HepG2 (cell line): ENCODE results near the gene TXNDC9. TPM values are rescaled to one million over a fixed set of nuclear protein-coding genes. Genes with fewer than 3 reads are reported as not detected.

Experiments
- ATF1 ChIP-seq: IDR thresholded peaks from 2 replicates; pipeline ENCODE4 v1.6.1; 2016; ENCODE audit warnings: mild to moderate bottlenecking, control low read depth
- MEIS1 ChIP-seq: sonication (generic); formaldehyde crosslinking; IDR thresholded peaks from 2 replicates; pipeline ENCODE4 v1.9.0; 2021; ENCODE audit warnings: mild to moderate bottlenecking, missing genetic modification reagents, moderate library complexity, borderline replicate concordance
- NKX3-1 ChIP-seq: sonication (generic); formaldehyde crosslinking; IDR thresholded peaks from 2 replicates; pipeline ENCODE4 v1.5.0; 2020; ENCODE audit warnings: missing genetic modification reagents
- ZNF101 ChIP-seq: sonication (generic); formaldehyde crosslinking; IDR thresholded peaks from 2 replicates; pipeline ENCODE4 v1.4.0; 2020; ENCODE audit warnings: mild to moderate bottlenecking, low read depth, missing genetic modification reagents, borderline replicate concordance
- ZNF383 ChIP-seq: sonication (generic); formaldehyde crosslinking; IDR thresholded peaks from 2 replicates; pipeline ENCODE4 v1.4.0; 2020; ENCODE audit warnings: missing genetic modification reagents, mild to moderate bottlenecking, borderline replicate concordance
- ZNF441 ChIP-seq: sonication (generic); formaldehyde crosslinking; IDR thresholded peaks from 2 replicates; pipeline ENCODE4 v1.7.0; 2021; ENCODE audit warnings: missing genetic modification reagents, borderline replicate concordance
- ZNF552 ChIP-seq: sonication (generic); formaldehyde crosslinking; IDR thresholded peaks from 2 replicates; pipeline ENCODE4 v1.9.0; 2022; ENCODE audit warnings: missing genetic modification reagents, mild to moderate bottlenecking, borderline replicate concordance
- ZSCAN25 ChIP-seq: sonication (generic); formaldehyde crosslinking; IDR thresholded peaks from 2 replicates; pipeline ENCODE4 v1.8.0; 2022; ENCODE audit warnings: mild to moderate bottlenecking, missing genetic modification reagents
- polyA plus RNA-seq, 8 experiments: library from polyadenylated mRNA; depleted of rRNA in 3 of 8; stranded (reverse) in 7 of 8; unstranded in 1 of 8; fragments of >200 nt; fragmentation: Illumina TruSeq in 4 of 8; extraction: Trizol in 4 of 8; gene quantifications; 2 replicates each; pipeline versions ENCODE4 v1.2.1 to v1.2.3, GENCODE V29; 2011 to 2016; ENCODE audit warnings: low read depth in 4 of 8, missing spikeins in 1 of 8, mixed read lengths in 1 of 8; ENCODE audit not compliant: insufficient read depth in 1 of 8
- total RNA-seq, 5 experiments: library from RNA; depleted of rRNA; stranded (reverse); fragments of >200 nt; fragmentation: Illumina TruSeq; extraction: Trizol; gene quantifications; 2 replicates each; pipeline ENCODE4 v1.2.3, GENCODE V29; 2016; ENCODE audit warnings: low read depth in 1 of 5
- TF ChIP-seq, protein P1 (sequence below): sonication (generic); formaldehyde crosslinking; IDR thresholded peaks from 2 replicates; pipeline ENCODE4 v1.4.0; 2020; ENCODE audit warnings: mild to moderate bottlenecking, missing genetic modification reagents
- TF ChIP-seq, protein P2 (sequence below): sonication (generic); formaldehyde crosslinking; IDR thresholded peaks from 2 replicates; pipeline ENCODE4 v1.8.0; 2022; ENCODE audit warnings: missing genetic modification reagents, mild to moderate bottlenecking, moderate library complexity, borderline replicate concordance
- TF ChIP-seq, protein P3 (sequence below): sonication (generic); formaldehyde crosslinking; IDR thresholded peaks from 2 replicates; pipeline ENCODE4 v1.4.0; 2020; ENCODE audit warnings: missing genetic modification reagents, borderline replicate concordance
- TF ChIP-seq, protein P4 (sequence below): sonication (generic); formaldehyde crosslinking; IDR thresholded peaks from 2 replicates; pipeline ENCODE4 v1.5.0; 2020; ENCODE audit warnings: missing genetic modification reagents
- TF ChIP-seq, protein P5 (sequence below): sonication (generic); formaldehyde crosslinking; IDR thresholded peaks from 2 replicates; pipeline ENCODE4 v1.4.0; 2020; ENCODE audit warnings: missing genetic modification reagents, low read depth, mild to moderate bottlenecking, borderline replicate concordance

Gene TXNDC9
- total and polyA plus RNA-seq, 2 of the 13 experiments (the other 11 are each of a cell fraction or from before 2014, with no cell fraction given): 35.2 to 94.6 TPM

DNA sequence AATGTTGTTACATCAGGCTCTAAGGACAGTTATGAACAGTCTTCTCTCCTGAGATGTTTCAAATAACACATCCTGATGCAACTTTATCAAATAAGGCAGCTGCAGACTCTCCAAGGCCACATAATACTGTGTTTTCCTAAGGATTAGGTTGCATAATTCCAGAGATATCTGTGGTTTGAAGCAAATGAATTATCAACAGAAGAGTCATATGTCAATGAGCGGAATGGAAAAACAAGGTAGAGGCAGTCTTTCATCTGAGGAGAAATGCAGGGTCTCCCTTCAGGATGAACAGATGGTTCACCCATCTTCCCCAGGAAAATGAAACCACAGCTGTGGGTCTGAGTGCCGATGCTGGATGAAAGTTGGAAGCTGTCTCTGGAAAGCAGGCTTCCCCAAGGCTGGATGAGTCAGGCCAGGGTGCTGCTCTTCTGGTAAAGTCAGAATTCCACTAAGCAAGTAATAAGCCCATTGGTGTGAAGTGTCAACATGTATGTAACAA lies 57.3 kb downstream of the TXNDC9 start (continued):
- peak; percentile 70; the same call in 1 of the 2 replicates for TF ChIP-seq ZNF441
- no peak for TF ChIP-seq ZNF383 (CRISPR knock-in tag)
- no peak for TF ChIP-seq ZNF101
- TF ChIP-seq, protein P1, sequence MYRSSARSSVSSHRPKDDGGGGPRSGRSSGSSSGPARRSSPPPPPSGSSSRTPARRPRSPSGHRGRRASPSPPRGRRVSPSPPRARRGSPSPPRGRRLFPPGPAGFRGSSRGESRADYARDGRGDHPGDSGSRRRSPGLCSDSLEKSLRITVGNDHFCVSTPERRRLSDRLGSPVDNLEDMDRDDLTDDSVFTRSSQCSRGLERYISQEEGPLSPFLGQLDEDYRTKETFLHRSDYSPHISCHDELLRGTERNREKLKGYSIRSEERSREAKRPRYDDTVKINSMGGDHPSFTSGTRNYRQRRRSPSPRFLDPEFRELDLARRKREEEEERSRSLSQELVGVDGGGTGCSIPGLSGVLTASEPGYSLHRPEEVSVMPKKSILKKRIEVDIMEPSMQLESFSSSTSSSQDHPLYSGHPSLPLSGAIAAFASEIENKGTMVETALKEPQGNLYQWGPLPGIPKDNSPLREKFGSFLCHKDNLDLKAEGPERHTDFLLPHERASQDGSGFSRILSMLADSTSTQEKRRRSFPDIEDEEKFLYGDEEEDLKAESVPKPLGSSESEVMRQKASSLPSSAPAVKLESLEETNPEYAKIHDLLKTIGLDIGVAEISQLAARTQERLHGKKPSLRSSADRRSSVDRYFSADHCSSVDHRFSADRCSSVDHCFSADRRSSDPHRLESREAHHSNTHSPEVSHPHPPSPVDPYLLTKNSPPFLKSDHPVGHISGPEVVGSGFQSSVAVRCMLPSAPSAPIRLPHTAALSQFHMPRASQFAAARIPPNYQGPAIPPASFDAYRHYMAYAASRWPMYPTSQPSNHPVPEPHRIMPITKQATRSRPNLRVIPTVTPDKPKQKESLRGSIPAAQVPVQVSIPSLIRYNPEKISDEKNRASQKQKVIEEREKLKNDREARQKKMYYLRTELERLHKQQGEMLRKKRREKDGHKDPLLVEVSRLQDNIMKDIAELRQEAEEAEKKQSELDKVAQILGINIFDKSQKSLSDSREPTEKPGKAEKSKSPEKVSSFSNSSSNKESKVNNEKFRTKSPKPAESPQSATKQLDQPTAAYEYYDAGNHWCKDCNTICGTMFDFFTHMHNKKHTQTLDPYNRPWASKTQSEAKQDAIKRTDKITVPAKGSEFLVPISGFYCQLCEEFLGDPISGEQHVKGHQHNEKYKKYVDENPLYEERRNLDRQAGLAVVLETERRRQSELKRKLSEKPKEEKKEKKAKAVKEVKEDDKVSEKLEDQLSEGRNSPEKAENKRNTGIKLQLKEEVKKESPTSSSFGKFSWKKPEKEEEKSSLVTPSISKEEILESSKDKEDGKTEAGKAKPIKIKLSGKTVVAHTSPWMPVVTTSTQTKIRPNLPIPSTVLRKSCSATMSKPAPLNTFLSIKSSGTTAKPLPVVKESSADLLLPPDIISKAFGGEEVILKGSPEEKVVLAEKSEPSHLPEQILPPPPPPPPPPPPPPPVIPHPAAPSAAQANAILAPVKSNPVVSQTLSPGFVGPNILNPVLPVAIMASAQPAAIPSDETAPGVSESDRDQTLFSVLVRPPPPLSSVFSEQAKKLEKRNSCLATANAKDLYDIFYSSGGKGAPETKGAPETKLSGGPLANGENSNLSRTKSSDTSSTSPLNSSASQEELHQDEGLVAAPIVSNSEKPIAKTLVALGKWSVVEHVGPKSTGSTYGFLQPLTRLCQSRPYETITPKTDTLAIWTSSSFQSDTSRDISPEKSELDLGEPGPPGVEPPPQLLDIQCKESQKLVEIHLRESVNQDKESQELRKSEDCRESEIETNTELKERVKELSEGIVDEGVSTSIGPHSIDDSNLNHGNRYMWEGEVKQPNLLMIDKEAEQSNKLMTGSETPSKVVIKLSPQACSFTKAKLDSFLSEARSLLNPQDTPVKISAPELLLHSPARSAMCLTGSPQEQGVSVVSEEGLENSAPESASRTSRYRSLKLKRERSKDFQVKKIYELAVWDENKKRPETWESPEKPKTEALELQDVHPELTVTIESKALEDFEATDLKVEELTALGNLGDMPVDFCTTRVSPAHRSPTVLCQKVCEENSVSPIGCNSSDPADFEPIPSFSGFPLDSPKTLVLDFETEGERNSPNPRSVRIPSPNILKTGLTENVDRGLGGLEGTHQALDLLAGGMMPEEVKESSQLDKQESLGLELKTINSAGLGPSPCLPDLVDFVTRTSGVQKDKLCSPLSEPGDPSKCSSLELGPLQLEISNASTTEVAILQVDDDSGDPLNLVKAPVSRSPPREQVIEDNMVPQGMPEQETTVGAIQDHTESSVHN (CRISPR knock-in tag): 0 out of 2 replicates have a peak, but pooled peaks have one; percentile 26
- TF ChIP-seq ZSCAN25 (CRISPR knock-in tag): 0 out of 2 replicates have a peak, but pooled peaks have one; percentile 17
- TF ChIP-seq, protein P2, sequence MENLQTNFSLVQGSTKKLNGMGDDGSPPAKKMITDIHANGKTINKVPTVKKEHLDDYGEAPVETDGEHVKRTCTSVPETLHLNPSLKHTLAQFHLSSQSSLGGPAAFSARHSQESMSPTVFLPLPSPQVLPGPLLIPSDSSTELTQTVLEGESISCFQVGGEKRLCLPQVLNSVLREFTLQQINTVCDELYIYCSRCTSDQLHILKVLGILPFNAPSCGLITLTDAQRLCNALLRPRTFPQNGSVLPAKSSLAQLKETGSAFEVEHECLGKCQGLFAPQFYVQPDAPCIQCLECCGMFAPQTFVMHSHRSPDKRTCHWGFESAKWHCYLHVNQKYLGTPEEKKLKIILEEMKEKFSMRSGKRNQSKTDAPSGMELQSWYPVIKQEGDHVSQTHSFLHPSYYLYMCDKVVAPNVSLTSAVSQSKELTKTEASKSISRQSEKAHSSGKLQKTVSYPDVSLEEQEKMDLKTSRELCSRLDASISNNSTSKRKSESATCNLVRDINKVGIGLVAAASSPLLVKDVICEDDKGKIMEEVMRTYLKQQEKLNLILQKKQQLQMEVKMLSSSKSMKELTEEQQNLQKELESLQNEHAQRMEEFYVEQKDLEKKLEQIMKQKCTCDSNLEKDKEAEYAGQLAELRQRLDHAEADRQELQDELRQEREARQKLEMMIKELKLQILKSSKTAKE: peak; percentile 87; the same call in 1 of the 2 replicates
- 0 out of 2 replicates have a peak, but pooled peaks have one; percentile 82 for TF ChIP-seq MEIS1
- TF ChIP-seq, protein P3, sequence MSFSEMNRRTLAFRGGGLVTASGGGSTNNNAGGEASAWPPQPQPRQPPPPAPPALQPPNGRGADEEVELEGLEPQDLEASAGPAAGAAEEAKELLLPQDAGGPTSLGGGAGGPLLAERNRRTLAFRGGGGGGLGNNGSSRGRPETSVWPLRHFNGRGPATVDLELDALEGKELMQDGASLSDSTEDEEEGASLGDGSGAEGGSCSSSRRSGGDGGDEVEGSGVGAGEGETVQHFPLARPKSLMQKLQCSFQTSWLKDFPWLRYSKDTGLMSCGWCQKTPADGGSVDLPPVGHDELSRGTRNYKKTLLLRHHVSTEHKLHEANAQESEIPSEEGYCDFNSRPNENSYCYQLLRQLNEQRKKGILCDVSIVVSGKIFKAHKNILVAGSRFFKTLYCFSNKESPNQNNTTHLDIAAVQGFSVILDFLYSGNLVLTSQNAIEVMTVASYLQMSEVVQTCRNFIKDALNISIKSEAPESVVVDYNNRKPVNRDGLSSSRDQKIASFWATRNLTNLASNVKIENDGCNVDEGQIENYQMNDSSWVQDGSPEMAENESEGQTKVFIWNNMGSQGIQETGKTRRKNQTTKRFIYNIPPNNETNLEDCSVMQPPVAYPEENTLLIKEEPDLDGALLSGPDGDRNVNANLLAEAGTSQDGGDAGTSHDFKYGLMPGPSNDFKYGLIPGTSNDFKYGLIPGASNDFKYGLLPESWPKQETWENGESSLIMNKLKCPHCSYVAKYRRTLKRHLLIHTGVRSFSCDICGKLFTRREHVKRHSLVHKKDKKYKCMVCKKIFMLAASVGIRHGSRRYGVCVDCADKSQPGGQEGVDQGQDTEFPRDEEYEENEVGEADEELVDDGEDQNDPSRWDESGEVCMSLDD (CRISPR knock-in tag): no peak
- TF ChIP-seq ATF1: peak; percentile 60; the same call in 1 of the 2 replicates
- no peak for TF ChIP-seq ZNF552 (CRISPR knock-in tag)
- TF ChIP-seq, protein P4, sequence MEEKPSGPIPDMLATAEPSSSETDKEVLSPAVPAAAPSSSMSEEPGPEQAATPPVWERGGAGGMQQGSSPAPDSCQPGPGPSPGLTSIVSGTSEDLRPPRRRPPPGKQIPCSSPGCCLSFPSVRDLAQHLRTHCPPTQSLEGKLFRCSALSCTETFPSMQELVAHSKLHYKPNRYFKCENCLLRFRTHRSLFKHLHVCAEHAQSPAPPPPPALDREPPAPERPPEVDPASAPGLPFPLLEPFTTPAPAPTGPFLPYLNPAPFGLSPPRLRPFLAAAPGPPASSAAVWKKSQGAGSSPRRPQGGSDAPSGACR (CRISPR knock-in tag): peak; percentile 45; the same call in 1 of the 2 replicates
- peak; percentile 45; the same call in 1 of the 2 replicates for TF ChIP-seq NKX3-1 (CRISPR knock-in tag)
- TF ChIP-seq, protein P5, sequence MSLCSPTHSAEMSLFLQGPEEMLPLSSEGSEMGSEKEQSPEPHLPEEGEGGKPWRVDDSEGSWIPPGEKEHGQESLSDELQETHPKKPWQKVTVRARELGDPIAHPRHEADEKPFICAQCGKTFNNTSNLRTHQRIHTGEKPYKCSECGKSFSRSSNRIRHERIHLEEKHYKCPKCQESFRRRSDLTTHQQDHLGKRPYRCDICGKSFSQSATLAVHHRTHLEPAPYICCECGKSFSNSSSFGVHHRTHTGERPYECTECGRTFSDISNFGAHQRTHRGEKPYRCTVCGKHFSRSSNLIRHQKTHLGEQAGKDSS (CRISPR knock-in tag): peak; percentile 58; the same call in 1 of the 2 replicates
